ENCODE measurements around the gene LINGO1. TPM values are rescaled to one million over a fixed set of nuclear protein-coding genes. Genes with fewer than 3 reads are reported as not detected.

LINGO1 gene
- total and polyA plus RNA-seq, 2 donors (not counting 1 experiment from before 2014, with no cell fraction given): 0.05 TPM; not detected in 1

DNA sequence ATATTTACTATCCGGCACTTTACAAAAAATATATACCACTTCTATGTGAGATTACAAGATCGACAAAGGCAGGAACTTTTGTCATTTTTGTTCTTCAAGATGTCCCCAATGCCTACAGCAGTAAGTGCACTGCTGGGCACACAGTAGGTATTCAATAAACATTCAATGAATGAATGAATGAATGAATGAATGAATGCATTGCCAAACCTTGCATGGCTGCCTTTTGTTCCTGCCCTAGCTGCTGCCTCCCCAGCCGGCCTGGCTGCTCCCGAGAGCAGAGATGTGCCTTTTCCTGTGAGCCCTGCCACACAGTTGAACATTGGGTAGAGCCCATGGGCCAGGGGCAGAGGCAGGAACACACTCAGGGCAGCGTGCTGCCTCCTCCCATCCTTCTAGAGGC lies 37.5 kb downstream of the LINGO1 start:
- Histone ChIP-seq H3K4me2 (ENCODE audit: extremely low read depth, insufficient read depth, low read length) (no peak overlapping the region), H3K79me2 (ENCODE audit: control insufficient read depth, insufficient read depth, low read length) (no peaks in the 10 kb centered on the region), H3K9me3 (ENCODE audit: control insufficient read depth, insufficient read depth, low read depth, low read length) (no peaks in the 10 kb centered on the region), H3K27me3 (ENCODE audit: control insufficient read depth, insufficient read depth, low read length) (peaks cover 2% of the 10 kb centered on the region), H2AFZ (ENCODE audit: low read length) (no peak overlapping the region), H3K4me1 (ENCODE audit: control insufficient read depth, extremely low read depth, insufficient read depth, low read length) (no peaks in the 10 kb centered on the region), H3K4me3 (replicated peaks in 1 of 4; ENCODE audit: control extremely low read depth in 1 of 4, insufficient read depth in 1 of 4, low read depth in 3 of 4, low read length in 4 of 4) (no peak overlapping the region), H3K27ac (ENCODE audit: insufficient read depth, low read length) (no peak overlapping the region), H3K9ac (ENCODE audit: insufficient read depth, low read length) (no peak overlapping the region), H4K20me1 (ENCODE audit: control insufficient read depth, extremely low read depth, insufficient read depth, low read length) (no peaks in the 10 kb centered on the region), H3K36me3 (ENCODE audit: control insufficient read depth, insufficient read depth, low read length) (no peaks in the 10 kb centered on the region)
- TF ChIP-seq, protein P1, sequence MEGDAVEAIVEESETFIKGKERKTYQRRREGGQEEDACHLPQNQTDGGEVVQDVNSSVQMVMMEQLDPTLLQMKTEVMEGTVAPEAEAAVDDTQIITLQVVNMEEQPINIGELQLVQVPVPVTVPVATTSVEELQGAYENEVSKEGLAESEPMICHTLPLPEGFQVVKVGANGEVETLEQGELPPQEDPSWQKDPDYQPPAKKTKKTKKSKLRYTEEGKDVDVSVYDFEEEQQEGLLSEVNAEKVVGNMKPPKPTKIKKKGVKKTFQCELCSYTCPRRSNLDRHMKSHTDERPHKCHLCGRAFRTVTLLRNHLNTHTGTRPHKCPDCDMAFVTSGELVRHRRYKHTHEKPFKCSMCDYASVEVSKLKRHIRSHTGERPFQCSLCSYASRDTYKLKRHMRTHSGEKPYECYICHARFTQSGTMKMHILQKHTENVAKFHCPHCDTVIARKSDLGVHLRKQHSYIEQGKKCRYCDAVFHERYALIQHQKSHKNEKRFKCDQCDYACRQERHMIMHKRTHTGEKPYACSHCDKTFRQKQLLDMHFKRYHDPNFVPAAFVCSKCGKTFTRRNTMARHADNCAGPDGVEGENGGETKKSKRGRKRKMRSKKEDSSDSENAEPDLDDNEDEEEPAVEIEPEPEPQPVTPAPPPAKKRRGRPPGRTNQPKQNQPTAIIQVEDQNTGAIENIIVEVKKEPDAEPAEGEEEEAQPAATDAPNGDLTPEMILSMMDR (conservative IDR thresholded peaks at IDR 0.05 in 1 of 2, IDR thresholded peaks at IDR 0.05 in 1 of 2; ENCODE audit: low read depth in 1 of 2, low read length in 2 of 2): no peak
- TF ChIP-seq EZH2 (IDR thresholded peaks at IDR 0.05; ENCODE audit: low read length, missing control alignments): no peak
- DNase-seq (ENCODE audit: low read depth in 2 of 2): no peak

DNA sequence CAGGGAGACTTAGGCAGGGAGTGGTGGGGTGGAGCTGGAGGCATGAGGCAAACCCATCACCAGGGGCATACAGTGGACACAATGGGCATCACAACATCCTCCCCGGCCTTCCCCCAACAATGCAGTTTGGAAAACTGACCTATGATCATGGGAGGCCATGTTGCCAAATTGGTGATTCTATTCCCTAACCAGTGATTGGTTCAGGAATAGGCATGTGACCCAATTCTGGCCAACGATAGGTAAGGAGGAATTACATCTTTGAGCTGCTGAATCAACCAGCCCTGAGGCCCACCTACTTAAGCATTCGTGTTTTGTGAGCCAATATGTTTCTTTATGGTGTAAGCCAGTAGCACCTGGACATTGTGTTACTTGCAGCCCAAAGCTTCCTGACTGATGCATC lies 40.0 kb downstream of the LINGO1 start:
- no peak overlapping the region for H3K4me2 ChIP-seq (ENCODE audit: extremely low read depth, insufficient read depth, low read length)
- DNase-seq (ENCODE audit: low read depth in 2 of 2): no peak

DNA sequence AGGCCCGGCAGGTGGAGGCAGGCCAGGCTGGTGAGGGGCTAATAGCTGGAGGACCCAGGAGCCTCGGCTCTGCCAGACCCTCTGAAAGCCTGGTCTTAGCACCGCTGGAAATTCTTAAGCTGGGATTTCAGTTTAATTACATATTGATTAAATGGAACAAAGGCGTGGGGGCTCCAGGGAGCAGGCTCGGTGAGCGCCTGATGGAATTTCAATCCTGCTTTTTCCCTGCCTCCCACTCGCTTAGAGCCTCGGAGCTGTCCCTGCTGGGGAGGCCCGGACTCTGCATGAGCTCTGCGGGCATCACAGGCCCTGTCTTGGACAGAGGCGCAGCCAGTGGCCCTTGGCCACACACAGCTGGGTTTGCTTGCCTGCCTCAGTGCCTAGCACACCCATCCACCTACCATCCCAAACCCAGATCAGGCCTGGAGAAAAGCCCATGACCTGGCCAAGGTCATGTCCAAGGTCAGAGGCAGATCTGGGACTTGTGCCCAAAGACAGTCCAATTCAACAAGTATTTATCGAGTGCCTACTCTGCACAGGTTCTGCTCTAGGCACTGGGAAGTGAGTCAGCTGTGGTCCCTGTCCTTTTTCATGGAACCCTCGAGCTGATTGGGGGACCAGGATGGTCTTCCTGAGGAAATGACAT lies 40.6 kb downstream of the LINGO1 start:
- no peaks in the 10 kb centered on the region for H3K36me3 ChIP-seq (ENCODE audit: control insufficient read depth, insufficient read depth, low read length)
- no peaks in the 10 kb centered on the region for H3K4me1 ChIP-seq (ENCODE audit: control insufficient read depth, extremely low read depth, insufficient read depth, low read length)
- peaks cover 2% of the 10 kb centered on the region for H3K27me3 ChIP-seq (ENCODE audit: control insufficient read depth, insufficient read depth, low read length)
- no peak overlapping the region for H3K4me3 ChIP-seq (replicated peaks in 1 of 4; ENCODE audit: control extremely low read depth in 1 of 4, insufficient read depth in 1 of 4, low read depth in 3 of 4, low read length in 4 of 4)
- H4K20me1 ChIP-seq (ENCODE audit: control insufficient read depth, extremely low read depth, insufficient read depth, low read length): no peaks in the 10 kb centered on the region
- no peak overlapping the region for H2AFZ ChIP-seq (ENCODE audit: low read length)
- H3K9me3 ChIP-seq (ENCODE audit: control insufficient read depth, insufficient read depth, low read depth, low read length): no peaks in the 10 kb centered on the region
- TF ChIP-seq, protein P1 (conservative IDR thresholded peaks at IDR 0.05 in 1 of 2, IDR thresholded peaks at IDR 0.05 in 1 of 2; ENCODE audit: low read depth in 1 of 2, low read length in 2 of 2): no peak
- TF ChIP-seq EZH2 (IDR thresholded peaks at IDR 0.05; ENCODE audit: low read length, missing control alignments): no peak
- no peaks in the 10 kb centered on the region for H3K79me2 ChIP-seq (ENCODE audit: control insufficient read depth, insufficient read depth, low read length)
- H3K9ac ChIP-seq (ENCODE audit: insufficient read depth, low read length): no peak overlapping the region
- H3K27ac ChIP-seq (ENCODE audit: insufficient read depth, low read length): no peak overlapping the region
- DNase-seq (ENCODE audit: low read depth in 2 of 2): no peak
- H3K4me2 ChIP-seq (ENCODE audit: extremely low read depth, insufficient read depth, low read length): no peak overlapping the region

More for the DNA sequence above, 40.0 kb downstream of the LINGO1 start:
- Histone ChIP-seq H3K79me2 (ENCODE audit: control insufficient read depth, insufficient read depth, low read length) (no peaks in the 10 kb centered on the region), H3K4me1 (ENCODE audit: control insufficient read depth, extremely low read depth, insufficient read depth, low read length) (no peaks in the 10 kb centered on the region), H3K36me3 (ENCODE audit: control insufficient read depth, insufficient read depth, low read length) (no peaks in the 10 kb centered on the region), H2AFZ (ENCODE audit: low read length) (no peak overlapping the region), H3K4me3 (replicated peaks in 1 of 4; ENCODE audit: control extremely low read depth in 1 of 4, insufficient read depth in 1 of 4, low read depth in 3 of 4, low read length in 4 of 4) (no peak overlapping the region), H3K27me3 (ENCODE audit: control insufficient read depth, insufficient read depth, low read length) (peaks cover 2% of the 10 kb centered on the region), H3K9me3 (ENCODE audit: control insufficient read depth, insufficient read depth, low read depth, low read length) (no peaks in the 10 kb centered on the region), H3K27ac (ENCODE audit: insufficient read depth, low read length) (no peak overlapping the region), H3K9ac (ENCODE audit: insufficient read depth, low read length) (no peak overlapping the region), H4K20me1 (ENCODE audit: control insufficient read depth, extremely low read depth, insufficient read depth, low read length) (no peaks in the 10 kb centered on the region)
- TF ChIP-seq EZH2 (IDR thresholded peaks at IDR 0.05; ENCODE audit: low read length, missing control alignments): no peak
- TF ChIP-seq, protein P1 (conservative IDR thresholded peaks at IDR 0.05 in 1 of 2, IDR thresholded peaks at IDR 0.05 in 1 of 2; ENCODE audit: low read depth in 1 of 2, low read length in 2 of 2): no peak

Data from fibroblast of lung (primary cell).